ENCODE results near the gene CDPF1.

GRCh38 chr22:46289244-46289891, 39.3 kb upstream of the CDPF1 start:
- TF ChIP-seq CTCF (IDR thresholded peaks at IDR 0.05) (no peak), POLR2A (IDR thresholded peaks at IDR 0.05) (no peak)

Data from heart left ventricle (tissue), 13 donors.